Stimulated activated CD4-positive, alpha-beta T cell treated with anti-CD3 and anti-CD28 coated beads, Interleukin-2, amount 100 ng/mL, for 4 hours (primary cell): ENCODE measurements around the gene HMGCS2.

Experiments
- DNase-seq: peaks from one replicate; pipeline ENCODE4 v3.0.0-alpha.2; 2020; ENCODE audit warnings: low read depth

The HMGCS2 gene

DNA sequence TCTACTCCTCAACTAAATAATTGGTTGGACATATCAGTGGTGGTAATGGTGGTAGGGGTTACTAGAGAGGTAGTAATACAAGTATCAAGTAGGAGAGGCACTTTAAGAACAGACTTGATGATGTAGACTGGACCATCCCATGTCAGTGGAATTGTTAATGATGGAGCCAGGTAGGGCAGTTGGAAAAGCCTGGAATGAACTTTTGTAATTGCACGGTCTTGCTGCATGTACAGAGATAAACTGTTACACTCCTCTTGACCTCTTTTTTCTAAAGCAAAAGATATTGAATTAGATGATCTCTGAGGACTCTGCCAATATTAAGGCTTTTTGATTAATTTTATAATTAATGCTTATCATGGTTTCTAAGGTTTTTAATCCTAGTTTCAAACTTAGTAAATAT lies 5.8 kb downstream of the HMGCS2 start:
- DNase-seq = no peak

DNA sequence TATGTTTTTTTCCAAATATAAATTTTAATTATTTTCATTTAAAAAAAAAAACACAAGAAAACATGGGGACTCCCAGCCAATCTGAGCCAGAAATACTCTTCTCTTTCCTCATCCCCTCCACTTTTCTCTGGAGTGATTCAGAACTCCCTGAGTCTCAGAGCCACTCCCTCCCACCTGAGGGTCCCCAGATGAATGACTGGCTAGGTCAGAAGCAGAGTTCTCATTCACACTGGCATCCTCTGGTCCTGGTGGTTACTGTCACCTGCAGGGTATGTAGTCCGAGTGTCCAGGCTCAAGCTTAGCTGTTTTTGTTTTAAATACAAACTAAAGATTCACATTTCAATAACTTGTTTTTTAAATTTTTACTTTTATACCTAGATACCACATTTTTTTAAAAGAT lies 6.3 kb downstream of the HMGCS2 start:
- no peak for DNase-seq

- DNase-seq = no peak
These were observed 10.1 kb downstream of the HMGCS2 start for GRCh38 chr1:119758584-119758983.

GRCh38 chr1:119752592-119752991 lies 16.1 kb downstream of the HMGCS2 start:
- DNase-seq = no peak

- DNase-seq = no peak
These were observed 20.7 kb downstream of the HMGCS2 start for GRCh38 chr1:119748040-119748439.

DNA sequence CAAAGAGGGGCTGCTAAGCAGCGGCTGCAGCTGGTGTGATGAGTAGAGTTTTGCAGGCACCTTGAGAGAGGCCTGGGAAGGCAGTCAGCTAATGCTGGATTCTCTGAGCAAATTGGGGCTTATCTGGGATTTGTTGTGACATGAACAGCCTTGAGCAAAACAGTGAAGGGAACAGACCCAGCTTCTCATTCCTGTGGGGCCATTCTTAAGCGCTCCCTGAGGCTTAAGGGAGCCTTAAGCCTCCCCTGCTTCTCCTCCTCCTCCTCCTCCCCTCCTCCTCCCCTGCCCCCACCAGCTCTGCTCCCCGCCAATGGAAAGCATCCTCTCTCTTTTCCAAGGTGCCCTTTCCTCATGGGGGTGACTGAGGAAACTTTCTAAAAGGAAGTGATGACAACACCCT lies 21.3 kb downstream of the HMGCS2 start:
- DNase-seq = no peak

- no peak for DNase-seq
These were observed 23.7 kb downstream of the HMGCS2 start for GRCh38 chr1:119745034-119745433.

GRCh38 chr1:119744598-119744942 lies 24.1 kb downstream of the HMGCS2 start:
- no peak for DNase-seq

DNA sequence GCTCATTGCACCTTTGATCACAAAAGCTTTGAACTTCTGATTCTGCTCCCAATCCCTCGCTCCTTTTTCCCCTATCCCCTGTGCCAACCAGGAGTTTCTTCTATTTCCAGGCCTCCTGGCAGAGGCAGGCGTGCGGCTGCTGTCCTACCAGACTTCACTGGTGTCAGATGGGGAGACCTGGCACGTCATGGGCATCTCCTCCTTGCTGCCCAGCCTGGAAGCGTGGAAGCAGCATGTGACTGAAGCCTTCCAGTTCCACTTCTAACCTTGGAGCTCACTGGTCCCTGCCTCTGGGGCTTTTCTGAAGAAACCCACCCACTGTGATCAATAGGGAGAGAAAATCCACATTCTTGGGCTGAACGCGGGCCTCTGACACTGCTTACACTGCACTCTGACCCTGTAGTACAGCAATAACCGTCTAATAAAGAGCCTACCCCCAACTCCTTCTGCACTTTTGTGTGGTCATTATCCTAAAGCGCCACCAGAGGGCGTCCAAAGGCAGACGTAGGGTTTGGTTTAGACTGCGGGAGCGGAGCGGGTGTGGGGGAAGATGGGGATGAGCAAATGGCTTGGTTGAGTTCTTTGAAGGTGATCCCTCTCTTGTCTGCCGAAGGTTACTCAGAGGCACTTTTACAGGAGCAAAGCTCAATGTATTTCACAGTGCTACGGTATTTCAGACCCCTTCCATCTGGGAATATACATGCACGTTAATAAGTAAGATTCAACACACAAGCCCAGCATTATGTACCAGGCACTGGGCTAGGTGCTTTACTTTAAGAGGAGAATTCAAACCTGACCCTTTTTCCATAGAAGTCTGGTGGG lies 24.7 kb downstream of the HMGCS2 start:
- peak; percentile 26 for DNase-seq

- DNase-seq = no peak
These were observed 25.4 kb downstream of the HMGCS2 start for GRCh38 chr1:119743308-119743707.

- no peak for DNase-seq
These were observed 26.0 kb downstream of the HMGCS2 start for GRCh38 chr1:119742677-119743076.

DNA sequence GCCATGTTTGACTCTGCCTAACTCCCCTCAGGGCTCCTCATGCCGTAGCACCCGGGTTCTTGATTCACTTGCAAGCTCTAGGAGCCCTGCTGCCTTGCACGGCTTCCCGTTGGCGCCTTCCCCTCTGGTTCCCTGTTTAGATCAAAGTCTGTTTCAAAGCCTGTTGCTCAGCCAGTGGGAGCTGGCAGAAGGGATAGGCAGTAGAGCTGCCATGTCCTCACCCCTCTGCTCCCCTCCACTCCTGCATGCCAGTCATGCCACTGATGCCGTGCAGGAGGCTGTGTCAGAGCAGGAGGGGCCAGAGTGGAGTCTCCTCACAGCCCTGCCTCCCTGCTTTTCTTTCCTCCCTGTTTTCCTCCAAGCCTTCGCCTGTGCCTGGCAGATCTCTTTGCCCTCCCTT lies 26.5 kb downstream of the HMGCS2 start:
- no peak for DNase-seq

DNA sequence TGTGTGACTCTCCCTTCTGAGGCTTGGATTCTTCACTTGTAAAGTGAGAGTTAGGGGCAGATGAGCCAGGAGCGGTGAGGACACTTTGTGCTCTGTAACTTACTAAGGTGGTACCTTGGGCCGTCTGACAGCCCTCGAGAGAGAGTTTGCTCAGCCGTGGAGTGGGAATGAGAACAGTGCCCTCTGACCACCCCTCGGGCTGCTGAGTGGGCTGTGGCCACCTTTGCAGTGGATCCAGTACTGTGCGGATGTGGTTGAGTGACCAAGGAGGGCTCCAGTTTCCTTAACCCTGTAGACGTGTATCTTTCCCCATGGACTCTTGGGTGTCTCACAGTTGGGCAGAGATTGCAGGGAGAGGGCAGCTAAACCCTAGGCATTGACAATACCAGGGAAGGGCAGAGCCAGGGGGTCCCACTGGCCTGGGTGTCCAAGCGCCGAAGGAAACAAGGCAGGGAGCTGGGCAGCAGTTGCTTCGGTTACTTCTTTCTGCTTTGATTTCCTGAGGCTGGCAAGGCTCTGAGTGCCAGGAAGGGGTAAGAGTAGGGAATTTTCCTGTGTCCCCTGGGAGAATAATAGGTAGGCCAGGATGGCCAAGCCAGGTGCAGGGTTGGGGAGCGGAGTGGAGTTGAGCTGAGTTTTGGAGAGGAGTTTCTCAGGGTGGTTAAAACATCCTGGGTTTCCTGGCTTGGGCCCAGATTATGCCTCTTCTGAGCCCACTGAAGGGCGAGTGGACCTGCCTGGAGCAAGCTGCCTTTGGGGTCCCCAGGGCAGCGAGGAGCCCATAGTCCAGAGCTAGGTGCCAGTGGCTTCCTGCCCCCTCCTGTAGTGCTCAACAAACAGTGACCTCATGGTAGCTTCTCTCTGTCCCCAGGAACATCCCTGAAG lies 27.6 kb downstream of the HMGCS2 start:
- DNase-seq = no peak

DNA sequence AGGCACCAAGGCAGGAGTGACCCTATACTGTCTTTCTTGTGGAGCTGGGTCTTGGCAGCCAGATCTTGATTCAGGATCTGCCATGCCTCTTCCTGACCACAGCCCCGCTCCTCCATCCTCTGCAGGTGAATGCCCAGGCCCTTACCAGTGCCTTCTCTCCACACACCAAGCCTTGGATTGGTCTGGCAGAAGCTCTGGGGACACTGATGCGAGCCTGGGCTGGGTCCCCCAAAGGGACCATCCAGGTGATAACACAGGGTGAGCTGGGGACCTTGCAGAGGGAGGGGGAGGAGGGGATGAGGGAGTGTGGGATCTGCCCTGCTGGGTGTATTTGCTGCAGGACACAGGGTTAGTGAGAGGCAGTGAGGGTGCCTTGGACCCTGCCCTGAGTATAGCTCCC lies 28.4 kb downstream of the HMGCS2 start:
- no peak for DNase-seq

DNA sequence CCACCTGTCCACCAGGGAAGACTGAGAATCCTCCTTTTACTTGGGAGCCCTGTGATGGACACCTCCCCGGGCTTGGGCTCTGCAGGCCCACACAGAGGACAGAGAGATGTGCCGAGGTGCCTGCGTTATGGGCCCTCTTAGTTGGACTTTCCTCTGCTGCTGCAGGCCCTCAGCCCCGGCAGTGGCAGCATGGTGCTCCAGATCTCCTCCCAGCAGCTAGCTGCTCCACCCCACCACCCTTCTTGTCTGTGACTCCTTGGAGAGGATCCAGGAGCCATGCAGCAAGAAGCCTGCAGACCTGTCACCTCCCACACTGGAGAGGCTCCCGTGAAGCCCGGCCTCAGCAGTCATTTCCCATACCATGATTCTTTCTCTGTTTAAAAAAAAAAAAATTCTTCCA lies 29.6 kb downstream of the HMGCS2 start:
- no peak for DNase-seq

- DNase-seq = no peak
These were observed 30.5 kb downstream of the HMGCS2 start for GRCh38 chr1:119738100-119738720.

DNA sequence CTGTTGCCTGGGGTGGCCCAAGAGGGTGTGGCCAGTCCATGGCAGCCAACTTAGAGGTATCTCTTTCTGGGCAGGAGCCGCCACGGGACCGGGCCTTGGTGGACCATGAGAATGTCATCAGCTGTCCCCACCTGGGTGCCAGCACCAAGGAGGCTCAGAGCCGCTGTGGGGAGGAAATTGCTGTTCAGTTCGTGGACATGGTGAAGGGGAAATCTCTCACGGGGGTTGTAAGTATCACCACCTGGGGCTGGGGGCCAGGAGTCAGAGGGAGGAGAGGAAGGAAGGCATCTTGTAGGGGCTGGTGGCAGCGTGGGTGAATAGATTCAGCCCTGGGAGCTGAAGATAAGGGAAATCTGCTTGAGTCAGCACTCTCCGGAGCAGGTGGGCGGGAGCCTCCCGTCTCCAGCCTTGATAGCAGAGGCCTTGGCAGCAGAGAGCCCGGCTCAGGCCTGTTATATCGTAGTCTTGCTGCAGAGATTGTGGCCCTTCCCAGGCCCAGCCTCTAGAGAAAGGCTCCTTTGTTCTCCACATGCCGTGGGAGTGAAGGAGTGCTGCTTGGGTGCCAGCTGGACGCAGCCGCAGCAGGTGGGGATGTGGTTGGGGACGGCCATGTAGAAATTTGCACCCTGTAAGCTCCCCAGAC lies 31.5 kb downstream of the HMGCS2 start:
- DNase-seq = no peak

GRCh38 chr1:119736649-119737039 lies 32.1 kb downstream of the HMGCS2 start:
- DNase-seq = no peak

- no peak for DNase-seq
These were observed 33.5 kb downstream of the HMGCS2 start for GRCh38 chr1:119735217-119735616.

DNA sequence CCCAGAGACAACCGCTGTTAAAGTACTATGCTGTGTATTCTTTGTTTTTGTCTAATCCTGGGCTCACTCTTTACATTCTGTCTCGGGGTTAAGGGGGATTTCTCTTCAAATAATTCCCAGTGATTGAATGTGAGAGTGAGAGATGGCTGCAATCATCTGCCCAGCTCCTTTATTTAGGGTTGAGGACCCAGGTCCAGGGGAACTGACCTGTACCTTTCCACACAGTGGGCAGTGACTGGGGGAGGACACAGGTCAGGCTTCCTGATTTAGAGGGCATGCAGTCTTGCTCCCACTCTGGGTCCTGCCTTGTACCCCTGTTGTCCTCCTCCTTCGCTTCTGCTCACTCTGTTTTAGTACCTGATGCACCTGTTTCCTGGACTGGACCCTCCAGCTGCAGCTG lies 35.0 kb downstream of the HMGCS2 start:
- no peak for DNase-seq

DNA sequence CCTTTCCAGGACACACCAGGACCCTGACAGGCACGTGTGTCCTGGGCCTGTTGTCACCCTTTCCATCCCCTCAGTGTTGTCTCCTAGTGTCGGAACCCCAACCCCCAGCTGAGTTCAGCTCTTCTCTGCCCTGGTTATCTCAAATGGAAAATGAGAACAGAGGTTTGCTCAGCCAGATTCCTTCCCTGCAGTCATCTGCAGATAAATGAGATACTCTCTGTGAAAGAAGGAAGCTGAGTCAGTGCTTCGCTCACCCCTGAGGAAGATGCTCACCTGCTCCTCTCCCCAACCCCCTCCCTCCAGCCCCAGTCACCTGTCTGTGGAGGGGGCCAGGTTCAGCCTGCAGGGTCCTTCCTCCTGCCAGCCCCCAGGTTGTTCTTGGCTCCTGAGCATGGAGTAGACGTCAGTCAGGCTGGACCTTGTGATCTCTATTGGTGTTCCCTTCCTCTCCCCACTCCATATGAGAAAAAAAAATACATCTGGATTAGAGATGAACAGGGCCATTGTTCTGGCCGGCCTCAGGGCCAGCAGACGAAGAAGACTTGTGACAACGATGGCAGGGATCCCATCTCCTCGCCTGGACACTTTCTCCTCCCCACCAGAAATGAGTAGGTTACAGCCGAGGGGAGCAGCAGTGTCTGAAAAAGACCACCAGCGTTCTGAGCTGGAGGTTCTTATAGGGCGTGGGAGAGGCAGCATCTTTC lies 36.1 kb downstream of the HMGCS2 start:
- no peak for DNase-seq
